GM10847 (cell line): ENCODE data around the gene CDK11B.

Source experiments
- POLR2A ChIP-seq: IDR thresholded peaks from 2 replicates; pipeline ENCODE4 v1.6.1; 2011; ENCODE audit not compliant: insufficient read length; ENCODE audit errors: extremely low read depth

Gene CDK11B

DNA sequence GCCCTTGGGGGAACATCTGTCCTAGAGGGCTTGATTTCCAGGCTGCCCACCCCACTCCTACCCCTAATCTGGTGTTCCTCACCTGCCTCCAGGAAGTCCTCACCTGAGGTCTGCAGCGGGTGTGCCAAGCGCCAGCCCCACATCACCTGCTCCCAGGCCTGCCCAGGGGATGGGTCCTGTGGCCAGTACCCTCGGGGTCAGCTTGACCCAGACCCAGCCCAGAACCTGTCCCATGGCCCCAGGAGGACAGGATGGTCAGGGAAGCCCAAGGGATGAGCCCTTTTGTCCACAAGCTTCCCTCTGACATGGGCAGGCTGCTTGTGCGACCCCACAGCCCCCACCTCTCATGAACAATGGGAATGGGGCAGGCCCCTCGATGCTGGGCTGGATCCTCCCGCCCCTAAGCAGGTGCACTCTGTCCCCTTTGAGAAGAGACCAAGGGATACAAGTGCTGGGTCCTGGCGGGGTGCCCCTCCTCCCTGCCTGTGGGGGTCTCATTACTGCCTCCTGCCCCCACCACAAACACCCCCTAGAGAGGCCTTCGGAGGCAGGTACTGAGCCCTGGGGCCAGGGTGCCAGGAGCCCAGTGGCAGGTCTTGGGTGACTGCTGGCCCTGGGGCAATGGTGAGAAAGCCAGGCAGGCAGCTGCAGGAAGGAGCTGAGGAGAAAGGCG lies 40.3 kb downstream of the CDK11B start:
- TF ChIP-seq POLR2A = no peak

DNA sequence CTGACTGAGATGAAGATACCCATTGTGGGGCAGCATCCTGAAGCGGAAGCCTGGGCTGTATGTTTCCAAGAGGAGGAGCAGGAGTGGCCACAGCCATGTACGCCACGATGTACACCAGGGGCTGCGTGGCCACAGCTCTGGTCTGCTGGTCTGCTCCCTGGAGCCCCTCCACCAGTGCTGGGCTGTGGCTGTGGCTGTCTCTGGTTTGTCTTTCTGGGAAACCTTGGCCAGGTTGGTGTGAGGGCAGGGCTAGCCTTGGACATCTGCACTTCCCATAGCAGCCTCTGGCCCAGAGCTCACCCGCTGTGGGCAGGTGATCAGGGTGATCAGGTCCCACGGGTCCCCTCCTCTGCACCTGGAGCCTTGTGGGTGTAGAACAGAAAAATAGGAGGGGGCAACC lies 40.9 kb downstream of the CDK11B start:
- TF ChIP-seq POLR2A = no peak

DNA sequence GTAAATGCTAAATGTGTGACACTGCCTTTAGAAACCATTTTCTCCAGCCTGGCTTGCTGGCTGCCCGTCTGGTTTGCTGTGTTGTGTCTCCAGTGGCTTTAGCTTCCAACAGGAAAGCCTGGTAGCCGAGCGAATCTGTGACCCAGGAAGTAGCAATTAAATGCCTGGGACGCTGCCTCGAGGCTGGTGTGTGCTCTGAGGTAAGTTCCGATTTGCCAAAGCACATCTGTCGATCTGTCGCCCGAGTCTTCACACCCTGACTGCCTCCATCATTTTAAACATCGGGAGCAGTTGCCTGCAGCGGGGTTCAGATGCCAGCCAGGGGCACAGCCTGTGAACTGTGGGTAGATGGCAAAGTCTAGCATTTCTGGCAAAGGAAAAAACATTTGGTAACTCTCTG lies 41.3 kb downstream of the CDK11B start:
- TF ChIP-seq POLR2A = no peak

DNA sequence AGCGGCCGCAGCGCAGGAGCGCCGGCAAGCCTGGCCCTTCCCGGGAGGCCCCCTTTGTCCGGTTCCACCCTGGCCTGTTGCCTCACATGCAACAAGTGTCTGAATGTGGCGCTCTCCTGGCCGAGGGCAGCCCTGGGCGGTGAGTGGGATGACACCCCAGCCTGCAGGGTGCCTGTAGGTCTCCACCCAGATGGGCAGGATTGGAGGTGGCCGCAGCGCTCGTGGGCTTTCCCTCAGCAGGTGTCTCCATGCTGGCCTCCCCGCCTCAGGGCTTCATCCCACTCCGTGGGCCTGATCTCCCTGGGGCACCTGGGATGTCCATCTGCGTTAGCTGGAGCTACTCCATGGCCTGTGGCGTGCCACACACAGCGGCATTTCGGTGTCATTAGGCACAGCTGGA lies 42.0 kb downstream of the CDK11B start:
- no peak for TF ChIP-seq POLR2A

DNA sequence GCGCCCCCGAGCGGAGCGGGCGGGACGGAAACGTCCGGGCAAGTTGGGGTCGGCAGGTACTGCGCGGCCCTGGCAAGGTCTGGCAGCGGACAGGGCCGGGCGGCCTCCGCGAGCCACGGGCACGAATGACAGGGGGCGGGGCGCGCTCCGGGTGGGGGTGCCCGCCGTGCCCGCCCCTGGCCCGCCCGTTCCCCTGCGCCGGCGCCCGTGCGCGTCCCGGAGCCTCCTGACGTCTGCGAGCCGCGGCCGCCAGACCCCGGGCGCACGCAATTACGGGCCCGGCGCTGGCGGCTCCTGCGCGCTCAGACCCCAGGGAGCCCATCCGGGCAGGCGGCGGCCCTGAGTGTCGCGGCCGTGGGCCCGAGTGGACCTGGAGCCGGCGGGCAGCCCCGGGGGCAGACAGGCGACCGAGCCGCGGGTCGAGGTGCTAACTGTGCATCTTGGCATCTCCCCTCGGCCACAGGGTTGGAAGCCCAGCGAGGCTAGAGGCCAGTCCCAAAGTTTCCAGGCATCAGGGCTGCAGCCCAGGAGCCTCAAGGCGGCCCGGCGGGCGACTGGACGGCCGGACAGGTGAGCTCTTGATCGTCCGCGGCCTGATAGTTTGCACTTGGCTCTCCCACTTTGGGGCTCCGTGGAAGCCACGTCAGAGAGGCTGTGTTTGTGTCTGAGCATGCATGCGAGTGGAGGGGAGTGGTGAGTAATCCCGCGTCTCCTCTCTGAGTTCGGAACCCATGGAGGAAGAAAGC lies 42.6 kb downstream of the CDK11B start:
- TF ChIP-seq POLR2A = no peak

DNA sequence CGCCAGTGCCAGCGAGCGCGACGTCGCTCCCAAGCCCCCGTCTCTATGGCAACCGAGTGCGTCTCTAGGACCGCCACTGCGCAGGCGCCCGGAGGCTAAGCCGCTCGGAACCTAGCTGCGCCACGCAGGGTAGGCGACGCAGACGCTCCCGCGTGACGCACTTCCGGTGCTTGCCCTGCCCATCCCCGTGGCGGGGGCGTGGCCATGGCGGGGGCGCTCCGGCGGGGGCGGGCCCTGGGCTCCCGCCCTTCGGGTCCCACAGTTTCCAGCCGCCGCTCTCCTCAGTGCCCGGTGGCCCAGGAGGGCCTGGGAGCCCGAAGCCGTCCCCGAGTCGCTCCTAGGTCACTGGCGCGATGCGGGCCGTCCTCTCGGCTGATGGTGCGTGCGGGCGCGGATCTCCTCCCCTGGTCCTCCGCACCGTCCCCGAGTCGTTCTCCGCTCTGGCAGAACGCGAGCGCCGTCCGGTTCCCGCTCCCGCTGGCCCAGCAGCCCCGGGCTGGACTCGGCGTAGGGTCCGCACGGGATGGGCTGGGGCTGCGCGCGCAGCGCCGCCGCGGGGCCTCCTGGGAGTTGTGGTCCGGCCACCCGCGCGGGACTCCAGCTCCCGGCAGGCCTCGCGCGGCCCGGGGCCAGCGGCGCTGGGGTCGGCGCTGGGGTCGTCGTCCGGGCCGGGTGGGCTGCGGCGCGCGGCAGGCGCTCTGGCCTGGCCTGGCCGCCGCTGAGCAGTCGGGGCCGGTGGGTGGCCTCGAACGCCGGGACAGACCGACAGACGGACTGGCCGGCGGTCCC lies 43.4 kb downstream of the CDK11B start, which contains the start of gene MIB2:
Gene MIB2, plus strand, starts transcription at position 245 of the 789 bp plus-strand sequence. CDS start 7,953 bp downstream, outside the sequence.
- peak; percentile 73 for TF ChIP-seq POLR2A

DNA sequence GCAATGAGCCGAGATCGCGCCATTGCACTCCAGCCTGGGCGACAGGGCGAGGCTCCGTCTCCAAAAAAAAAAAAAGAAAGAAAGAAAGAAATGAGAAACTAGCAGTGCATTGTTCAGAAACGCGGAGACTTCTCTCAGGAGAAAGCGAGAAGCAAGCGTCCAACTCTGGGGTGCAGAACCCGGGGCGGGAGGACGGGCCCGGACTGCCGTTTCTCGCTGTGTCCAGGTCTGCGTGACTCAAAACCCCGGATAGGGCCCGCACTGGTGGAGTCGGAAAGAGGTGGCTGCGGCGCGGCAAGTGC lies 43.9 kb downstream of the CDK11B start:
- TF ChIP-seq POLR2A = no peak

DNA sequence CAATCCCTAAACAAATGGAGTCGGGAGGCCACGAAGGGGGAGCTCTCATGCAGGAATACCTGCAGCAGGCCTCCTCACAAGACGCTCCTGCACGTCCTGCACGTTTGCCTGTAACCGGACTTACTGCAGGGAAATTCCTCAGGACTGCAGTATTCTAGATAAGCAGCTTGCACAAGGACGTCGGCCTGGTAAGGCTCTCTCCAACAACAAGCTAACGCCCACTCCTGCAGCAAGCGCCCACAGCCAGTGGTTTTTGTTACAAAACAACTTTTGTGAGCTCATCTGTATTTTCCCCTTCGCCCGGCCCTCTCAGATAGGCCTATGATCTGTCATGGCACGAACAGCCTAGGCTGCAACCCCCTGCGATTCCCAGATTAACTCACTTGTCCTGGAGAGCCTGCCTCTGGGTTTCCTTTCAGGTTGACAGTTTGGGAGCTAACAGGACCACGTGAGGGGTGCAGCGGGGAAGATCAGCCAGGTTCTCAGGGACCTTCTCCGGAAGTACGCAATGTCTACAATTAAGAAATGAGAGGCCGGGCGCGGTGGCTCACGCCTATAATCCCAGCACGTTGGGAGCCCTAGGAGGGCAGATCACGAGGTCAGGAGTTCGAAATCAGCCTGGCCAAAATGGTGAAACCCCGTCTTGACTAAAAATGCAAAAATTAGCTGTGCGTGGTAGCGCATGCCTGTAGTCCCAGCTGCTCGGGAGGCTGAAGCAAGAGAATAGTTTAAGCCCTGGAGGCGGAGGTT lies 44.4 kb downstream of the CDK11B start:
- TF ChIP-seq POLR2A = no peak

DNA sequence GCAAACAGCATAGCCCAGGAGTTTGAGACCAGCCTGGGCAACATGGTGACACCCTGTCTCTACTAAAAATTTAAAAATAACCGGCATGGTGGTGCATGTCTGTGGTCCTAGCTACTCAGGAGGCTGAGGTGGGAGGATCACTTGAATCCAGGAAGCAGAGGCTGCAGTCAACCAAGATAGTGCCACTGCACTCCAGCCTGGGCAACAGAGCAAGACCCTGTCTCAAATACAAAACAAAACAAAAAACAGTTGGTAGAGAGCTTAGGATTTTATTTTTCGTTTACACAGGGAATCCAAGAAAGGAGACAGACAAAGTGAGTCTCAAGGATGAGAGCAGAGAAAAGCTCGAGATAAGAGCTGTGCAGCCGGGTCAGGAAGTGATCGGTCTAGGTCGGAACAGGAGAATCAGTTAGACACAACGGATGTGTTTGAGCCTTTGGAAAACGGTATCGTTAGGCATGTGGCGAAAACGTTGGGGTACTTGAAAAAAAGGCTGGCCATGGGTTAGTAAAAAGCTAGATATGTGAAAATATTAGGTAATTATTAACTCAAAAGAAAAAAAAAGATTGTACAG lies 45.2 kb downstream of the CDK11B start:
- TF ChIP-seq POLR2A = no peak

DNA sequence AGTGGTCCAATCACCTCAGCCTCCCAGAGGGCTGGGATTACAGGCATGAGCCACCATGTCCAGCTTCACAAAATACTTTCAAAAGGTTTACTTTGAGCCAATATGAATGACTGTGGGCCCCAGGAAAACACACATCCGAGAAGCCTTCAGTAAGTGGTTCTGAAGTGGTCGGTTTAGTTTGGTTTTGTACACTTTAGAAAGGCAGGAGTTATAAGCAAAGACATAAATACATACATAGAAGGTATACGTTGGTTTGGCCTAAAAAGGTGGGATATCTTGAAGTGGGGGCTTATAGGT lies 46.8 kb downstream of the CDK11B start:
- TF ChIP-seq POLR2A = no peak

DNA sequence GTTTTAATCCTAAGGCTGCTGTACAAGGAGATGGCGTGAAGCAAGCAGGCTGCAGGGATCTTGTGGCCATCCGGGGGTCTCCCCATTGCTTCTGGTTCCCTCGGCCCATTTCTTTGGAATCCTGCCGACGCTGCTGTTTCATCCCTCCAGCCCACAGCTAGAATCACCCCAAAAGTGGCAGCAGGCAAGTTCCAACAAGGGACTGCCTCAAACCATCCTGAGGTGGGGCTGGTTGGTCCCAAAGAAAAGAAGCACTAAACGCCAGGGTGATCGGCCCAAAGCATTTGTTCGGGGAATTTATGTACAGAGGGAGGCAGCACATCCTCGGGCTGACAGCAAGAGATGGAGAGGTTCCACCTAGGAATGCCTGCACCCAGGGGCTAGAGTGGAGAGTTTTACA lies 48.0 kb downstream of the CDK11B start:
- no peak for TF ChIP-seq POLR2A

DNA sequence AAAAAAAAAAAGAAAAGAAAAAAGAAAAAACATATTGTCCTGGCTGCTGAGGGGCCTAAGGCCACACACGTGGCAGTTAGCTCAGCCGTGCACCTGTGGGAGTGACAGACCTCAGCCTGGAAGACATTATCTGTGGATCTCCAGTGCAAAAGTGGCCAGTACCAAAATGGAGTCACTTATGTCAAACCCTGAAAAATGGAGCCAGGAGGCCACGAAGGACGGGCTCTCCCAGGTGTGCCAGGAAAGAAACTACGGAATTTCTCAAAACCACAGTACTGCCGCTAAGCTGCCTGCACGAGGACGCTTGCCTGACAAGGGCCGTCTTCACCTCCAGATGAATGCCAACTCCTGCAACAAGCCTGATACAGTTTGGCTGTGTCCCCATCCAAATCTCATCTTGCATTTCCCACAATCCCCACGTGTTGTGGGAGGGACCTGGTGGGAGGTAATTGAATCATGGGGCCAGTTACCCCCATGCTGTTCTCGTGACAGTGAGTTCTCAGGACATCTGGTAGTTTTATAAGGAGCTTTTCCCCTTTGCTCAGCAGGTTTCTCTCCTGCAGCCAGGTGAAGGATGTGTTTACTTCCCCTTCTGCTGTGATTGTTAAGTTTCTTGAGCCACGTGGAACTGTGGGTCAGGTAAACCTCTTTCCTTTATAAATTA lies 48.9 kb downstream of the CDK11B start:
- no peak for TF ChIP-seq POLR2A

DNA sequence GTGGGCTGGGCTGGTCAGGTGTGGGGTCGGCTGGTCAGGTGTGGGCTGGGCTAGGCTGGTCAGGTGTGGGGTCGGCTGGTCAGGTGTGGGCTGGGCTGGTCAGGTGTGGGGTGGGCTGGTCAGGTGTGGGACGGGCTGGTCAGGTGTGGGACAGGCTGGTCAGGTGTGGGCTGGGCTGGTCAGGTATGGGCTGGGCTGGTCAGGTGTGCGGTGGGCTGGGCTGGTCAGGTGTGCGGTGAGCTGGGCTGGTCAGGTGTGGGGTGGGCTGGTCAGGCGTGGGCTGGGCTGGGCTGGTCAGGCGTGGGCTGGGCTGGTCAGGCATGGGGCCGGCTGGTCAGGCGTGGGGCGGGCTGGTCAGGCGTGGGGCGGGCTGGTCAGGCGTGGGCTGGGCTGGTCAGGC lies 52.6 kb downstream of the CDK11B start:
- TF ChIP-seq POLR2A = no peak

DNA sequence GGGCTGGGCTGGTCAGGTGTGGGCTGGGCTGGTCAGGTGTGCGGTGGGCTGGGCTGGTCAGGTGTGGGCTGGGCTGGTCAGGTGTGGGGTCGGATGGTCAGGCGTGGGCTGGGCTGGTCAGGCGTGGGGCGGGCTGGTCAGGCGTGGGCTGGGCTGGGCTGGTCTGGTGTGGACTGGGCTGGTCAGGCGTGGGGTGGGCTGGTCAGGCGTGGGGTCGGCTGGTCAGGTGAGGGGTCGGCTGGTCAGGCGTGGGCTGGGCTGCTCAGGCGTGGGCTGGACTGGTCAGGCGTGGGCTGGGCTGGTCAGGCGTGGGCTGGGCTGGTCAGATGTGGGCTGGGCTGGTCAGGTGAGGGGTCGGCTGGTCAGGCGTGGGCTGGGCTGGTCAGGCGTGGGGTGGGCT lies 53.1 kb downstream of the CDK11B start:
- no peak for TF ChIP-seq POLR2A
